Measurements from ENCODE around the gene SAMD10. TPM values are rescaled to one million over a fixed set of nuclear protein-coding genes. Genes with fewer than 3 reads are reported as not detected.

The SAMD10 gene
- total RNA-seq, 1 donor from 2014 or later: 7.4 TPM

DNA sequence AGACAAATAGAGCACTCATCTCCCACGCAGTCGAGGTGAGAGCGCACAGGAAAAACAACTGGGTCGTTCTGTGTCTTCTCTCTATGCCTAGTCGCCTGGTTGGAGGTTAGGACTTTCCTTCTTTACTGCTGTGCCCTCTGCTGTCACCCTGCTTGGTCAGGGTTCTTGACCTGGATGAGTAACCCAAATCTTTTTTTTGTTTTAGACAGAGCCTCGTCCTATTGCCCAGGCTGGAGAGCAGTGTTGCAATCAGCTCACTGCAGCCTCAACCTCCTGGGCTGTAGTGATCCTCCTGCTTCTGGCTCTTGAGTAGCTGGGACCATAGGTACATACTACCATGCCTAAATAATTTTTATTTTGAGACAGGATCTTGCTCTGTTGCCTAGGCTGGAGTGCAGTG is 26.0 kb upstream of the SAMD10 start:
- Mint-ChIP-seq H3K36me3 (peaks cover 22% of the 10 kb centered on the region), H3K9me3 (no peaks in the 10 kb centered on the region), H3K4me1 (ENCODE audit: unreplicated experiment) (no peaks in the 10 kb centered on the region), H3K27me3 (no peaks in the 10 kb centered on the region), H3K4me3 (no peak overlapping the region), H3K27ac (peak overlapping the region; percentile 93)
- no peak for DNase-seq (ENCODE audit: extremely low spot score, unreplicated experiment)
- no peak for TF ChIP-seq CTCF (conservative IDR thresholded peaks at IDR 0.05)

DNA sequence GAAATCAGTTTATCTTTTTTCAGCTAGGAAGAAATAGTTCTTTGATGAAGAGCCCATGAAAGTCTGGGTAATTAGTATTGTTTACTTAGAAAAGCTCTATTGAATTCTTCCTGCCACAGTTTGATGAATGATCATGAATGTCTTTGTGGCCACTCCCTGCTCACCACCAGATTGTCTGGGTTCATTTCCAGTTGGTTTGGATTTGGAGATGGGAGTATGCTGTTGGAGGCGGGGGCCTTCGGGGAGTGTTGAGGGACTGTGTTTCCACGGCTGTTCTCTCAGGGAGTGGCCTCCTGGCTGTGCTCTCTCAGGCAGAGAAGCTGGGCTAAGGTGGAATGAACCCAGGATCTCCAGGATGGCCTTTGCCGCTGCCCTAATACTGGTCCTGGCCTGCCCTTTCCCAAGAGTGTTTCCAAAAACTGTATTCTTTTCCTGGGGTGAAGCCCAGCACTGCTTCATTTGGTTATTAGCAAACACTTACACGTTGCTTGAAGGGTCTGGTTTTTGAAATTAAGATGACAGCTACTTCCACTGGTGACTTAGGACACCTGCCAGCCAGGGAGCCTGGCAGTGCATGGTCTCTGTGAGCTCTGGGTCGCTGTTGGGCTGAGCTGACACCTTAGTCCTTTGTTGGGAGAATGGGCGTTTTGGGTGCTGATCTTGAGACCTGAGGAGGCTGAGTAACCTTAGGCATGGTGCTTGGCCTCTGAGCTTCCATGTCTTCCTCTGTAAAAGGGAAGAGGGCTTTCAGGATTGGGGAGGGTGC is 24.7 kb upstream of the SAMD10 start:
- H3K27ac Mint-ChIP-seq: peak overlapping the region; percentile 93

DNA sequence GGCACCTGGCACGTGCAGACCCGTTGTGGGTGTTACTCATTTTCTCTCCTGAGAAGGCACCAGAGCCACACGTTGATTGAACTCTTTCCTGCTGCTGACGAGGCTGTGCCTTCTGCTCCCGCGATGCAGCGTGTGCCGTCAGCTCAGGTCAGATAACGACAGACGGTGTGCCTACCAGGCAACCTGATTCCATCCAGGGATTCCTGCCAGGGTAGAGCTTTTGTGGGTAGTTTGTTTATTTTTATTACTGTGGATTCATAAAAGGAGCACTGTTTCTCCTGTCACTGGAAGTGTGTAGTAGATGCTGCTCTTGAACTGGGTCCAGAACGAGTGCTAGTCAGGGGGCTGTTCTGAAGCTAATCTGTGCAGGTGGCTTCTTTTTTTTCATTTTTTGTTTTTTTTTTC is 22.2 kb upstream of the SAMD10 start:
- Mint-ChIP-seq H3K36me3 (peaks cover 19% of the 10 kb centered on the region), H3K4me3 (no peak overlapping the region), H3K9me3 (no peaks in the 10 kb centered on the region), H3K27me3 (no peaks in the 10 kb centered on the region), H3K27ac (no peak overlapping the region), H3K4me1 (ENCODE audit: unreplicated experiment) (no peaks in the 10 kb centered on the region)
- no peak for TF ChIP-seq CTCF (conservative IDR thresholded peaks at IDR 0.05)
- no peak for DNase-seq (ENCODE audit: extremely low spot score, unreplicated experiment)

More for the DNA sequence above, 24.7 kb upstream of the SAMD10 start:
- peaks cover 20% of the 10 kb centered on the region for H3K36me3 Mint-ChIP-seq
- H3K27me3 Mint-ChIP-seq: no peaks in the 10 kb centered on the region
- peak overlapping the region; percentile 54 for H3K4me3 Mint-ChIP-seq
- H3K9me3 Mint-ChIP-seq: no peaks in the 10 kb centered on the region
- DNase-seq (ENCODE audit: extremely low spot score, unreplicated experiment): no peak
- TF ChIP-seq CTCF (conservative IDR thresholded peaks at IDR 0.05): no peak
- no peaks in the 10 kb centered on the region for H3K4me1 Mint-ChIP-seq (ENCODE audit: unreplicated experiment)

DNA sequence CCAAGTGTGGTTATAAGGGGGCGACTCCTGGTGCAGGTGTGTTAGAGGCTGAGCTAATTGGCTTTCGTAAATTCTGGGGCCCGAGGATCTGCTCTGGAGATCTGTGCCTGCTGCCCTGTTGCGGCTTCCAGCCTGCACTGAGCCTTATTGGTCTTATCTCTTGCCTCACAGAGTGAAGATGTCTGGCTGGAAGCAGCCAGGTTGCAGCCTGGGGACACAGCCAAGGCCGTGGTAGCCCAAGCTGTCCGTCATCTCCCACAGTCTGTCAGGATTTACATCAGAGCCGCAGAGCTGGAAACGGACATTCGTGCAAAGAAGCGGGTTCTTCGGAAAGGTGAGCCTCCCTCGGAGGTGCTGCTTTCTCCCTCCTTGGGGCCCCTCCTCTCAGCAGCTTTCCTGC is 21.5 kb upstream of the SAMD10 start:
- Mint-ChIP-seq H3K27me3 (no peaks in the 10 kb centered on the region), H3K36me3 (peaks cover 19% of the 10 kb centered on the region), H3K4me3 (no peak overlapping the region), H3K9me3 (no peaks in the 10 kb centered on the region), H3K27ac (no peak overlapping the region), H3K4me1 (ENCODE audit: unreplicated experiment) (no peaks in the 10 kb centered on the region)
- no peak for DNase-seq (ENCODE audit: extremely low spot score, unreplicated experiment)
- TF ChIP-seq CTCF (conservative IDR thresholded peaks at IDR 0.05): no peak

GRCh38 chr20:63982937-63983336 is 3.5 kb upstream of the SAMD10 start:
- Mint-ChIP-seq H3K27ac (peak overlapping the region; percentile 19), H3K36me3 (peaks cover 14% of the 10 kb centered on the region), H3K27me3 (peaks cover 6% of the 10 kb centered on the region), H3K9me3 (no peaks in the 10 kb centered on the region), H3K4me1 (ENCODE audit: unreplicated experiment) (peaks cover 22% of the 10 kb centered on the region), H3K4me3 (peak overlapping the region; percentile 68)
- no peak for DNase-seq (ENCODE audit: extremely low spot score, unreplicated experiment)
- no peak for TF ChIP-seq CTCF (conservative IDR thresholded peaks at IDR 0.05)

All from type B pancreatic cell (in vitro differentiated cells).